Ovary (tissue), 3 donors: ENCODE data around the gene KRTAP6-1.

ENCODE experiments used
- CTCF ChIP-seq, 3 donors: fragments of 450-650 bp in 2 of 3; fragments of 200-600 bp in 1 of 3; IDR thresholded peaks; one replicate each; pipeline versions ENCODE4 v1.5.1 to v1.8.0; 2016 to 2022; ENCODE audit warnings: antibody characterized with exemption in 3 of 3, mild to moderate bottlenecking in 1 of 3
- EP300 ChIP-seq: sonication (generic); formaldehyde crosslinking; IDR thresholded peaks from one replicate; pipeline ENCODE4 v1.6.1; 2017; ENCODE audit warnings: antibody characterized with exemption
- POLR2A ChIP-seq: fragments of 450-650 bp; IDR thresholded peaks from one replicate; pipeline ENCODE4 v1.6.1; 2017; ENCODE audit warnings: antibody characterized with exemption, mild to moderate bottlenecking, moderate library complexity
- donor health status: DM: no; HTN: no; CAD: no.

GRCh38 chr21:30616125-30616524, 2.4 kb upstream of the KRTAP6-1 start, which contains the start of gene KRTAP20-1:
- TF ChIP-seq CTCF (IDR thresholded peaks at IDR 0.05) = no peak
- no peak for TF ChIP-seq EP300
- no peak for TF ChIP-seq POLR2A
